GM04504 (cell line): Measurements from ENCODE around the gene SIK3.

Experiments
- DNase-seq: peaks from one replicate; pipeline ENCODE4 v3.0.0-alpha.2; 2012; ENCODE audit warnings: low read depth

SIK3 gene

DNA sequence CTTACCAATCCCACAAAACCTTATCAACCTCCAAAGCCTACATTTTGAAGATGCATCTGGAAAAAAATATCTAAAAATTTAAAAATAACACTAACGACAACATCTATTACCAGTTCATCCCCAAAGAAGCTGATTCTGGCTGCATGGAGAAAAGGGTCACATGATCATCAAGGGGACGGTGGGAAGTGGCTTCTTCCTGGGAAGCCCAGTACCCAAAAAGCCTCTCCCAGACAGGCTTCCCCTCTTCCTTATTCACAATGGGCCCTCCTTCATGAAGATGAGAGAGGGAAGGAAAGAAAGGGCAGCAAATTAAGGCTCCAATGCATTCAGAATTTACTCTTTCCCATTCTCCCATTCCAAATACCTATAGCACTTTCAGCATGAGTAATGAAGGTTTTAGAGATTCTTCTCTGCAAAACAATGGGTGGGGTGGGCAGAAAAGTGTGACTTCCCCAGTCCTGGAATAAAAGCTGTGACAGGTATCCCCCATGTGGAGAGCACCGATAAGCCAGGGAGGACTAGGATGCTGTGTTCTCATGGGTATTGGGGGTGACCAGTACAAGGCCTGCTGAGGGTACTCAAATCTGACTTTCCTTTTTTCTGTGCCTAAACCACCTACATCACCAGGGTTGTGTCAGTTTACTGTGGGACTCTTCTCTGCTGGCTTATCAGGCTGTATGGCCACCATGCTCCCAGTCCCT lies 88.2 kb downstream of the SIK3 start:
- no peak for DNase-seq

DNA sequence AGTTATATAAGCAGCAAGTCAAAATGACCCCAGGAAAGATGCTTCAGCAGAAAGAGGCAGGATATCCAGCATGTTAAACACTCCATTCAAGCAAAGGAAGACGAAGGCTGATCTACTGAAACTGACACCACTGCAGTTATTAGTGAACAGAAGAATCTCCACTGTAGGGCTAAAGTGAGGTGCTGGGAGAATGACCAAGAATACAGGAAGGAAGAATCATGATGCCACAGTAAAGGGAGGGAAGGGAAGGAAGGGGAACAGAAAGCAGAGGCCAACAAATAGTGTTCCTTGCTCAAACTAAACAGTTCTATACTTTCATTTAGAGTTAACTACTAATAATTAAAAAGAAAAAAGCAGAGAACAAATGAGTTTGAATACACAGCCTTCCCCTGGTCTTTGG lies 92.5 kb downstream of the SIK3 start:
- DNase-seq: no peak

GRCh38 chr11:117002639-117003299 lies 95.5 kb downstream of the SIK3 start:
- DNase-seq: no peak

- no peak for DNase-seq
Observed at GRCh38 chr11:117000014-117000737, 98.1 kb downstream of the SIK3 start.

DNA sequence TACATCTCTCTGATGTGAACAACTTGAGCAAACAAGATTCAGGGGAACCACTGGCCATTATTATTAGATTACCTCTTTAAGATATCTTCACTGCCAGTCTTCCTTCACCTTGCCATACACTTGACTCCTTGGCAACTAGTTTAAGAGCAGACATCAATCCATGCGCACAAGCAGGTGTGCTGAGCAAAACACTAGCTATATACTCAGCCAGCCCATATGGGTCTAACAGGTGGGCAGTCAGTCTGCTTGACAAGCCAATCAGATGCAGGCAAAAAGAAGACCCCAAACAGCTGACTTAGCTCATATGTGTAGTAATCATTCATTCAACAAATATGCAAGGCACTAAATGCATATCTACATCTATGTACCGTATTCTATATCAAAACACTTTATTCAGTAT lies 101.2 kb downstream of the SIK3 start:
- DNase-seq: no peak

DNA sequence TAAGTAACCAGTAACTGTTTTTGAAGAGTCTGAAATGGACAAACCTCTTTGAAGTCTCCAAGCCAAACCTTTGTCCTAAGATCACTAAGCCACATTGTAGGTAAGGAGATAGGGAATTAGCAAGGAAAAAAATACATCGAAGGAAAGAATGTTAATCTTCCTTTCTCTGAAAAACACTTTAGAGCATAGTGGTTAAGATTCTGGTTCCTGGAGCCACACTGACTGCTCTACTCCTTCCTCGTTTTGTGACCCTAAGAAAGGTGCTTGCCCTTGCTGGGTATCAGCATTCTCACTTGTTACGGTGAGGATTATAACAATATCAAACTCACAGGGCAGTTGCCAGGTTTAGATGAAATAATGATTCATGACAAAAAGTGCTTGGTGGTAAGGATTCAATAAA lies 104.0 kb downstream of the SIK3 start:
- DNase-seq: no peak

DNA sequence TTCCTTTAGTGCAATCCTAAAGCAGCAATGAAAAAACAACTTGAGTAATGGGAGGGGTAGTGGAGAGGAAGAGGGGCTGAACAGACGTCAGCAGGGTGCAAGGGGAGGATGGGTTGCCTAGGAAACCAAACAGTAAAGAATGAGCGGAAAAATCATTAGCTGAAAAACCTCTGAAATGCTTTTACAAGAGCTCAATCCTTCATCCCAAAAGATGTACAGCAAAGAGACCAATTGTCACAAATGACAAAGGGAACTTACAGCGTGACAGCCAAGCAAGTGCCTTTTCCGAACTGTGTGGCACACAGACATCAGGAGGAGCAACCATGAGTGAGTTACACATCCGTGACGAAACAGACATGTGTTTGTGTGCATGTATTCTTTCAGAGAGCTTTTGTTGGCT lies 104.6 kb downstream of the SIK3 start:
- no peak for DNase-seq

DNA sequence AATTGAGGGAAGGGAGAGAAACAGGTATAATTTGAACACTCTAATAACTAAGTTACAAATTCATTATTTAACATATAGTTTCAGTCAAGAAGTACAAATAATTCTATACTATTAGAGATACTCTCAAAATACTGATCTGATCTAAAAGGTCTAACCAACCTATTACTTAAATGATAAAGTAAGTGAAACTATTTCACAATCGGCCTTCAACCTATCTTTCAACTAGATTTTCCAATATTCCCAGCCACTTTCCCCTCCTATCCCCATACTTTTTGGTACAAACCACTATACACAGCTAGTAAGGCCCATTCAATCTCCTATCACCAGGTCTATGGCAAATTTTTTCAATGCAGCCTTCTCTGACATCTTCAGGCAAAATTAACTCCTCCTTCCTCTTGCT lies 106.7 kb downstream of the SIK3 start:
- no peak for DNase-seq

GRCh38 chr11:116990811-116991210 lies 107.4 kb downstream of the SIK3 start:
- no peak for DNase-seq

DNA sequence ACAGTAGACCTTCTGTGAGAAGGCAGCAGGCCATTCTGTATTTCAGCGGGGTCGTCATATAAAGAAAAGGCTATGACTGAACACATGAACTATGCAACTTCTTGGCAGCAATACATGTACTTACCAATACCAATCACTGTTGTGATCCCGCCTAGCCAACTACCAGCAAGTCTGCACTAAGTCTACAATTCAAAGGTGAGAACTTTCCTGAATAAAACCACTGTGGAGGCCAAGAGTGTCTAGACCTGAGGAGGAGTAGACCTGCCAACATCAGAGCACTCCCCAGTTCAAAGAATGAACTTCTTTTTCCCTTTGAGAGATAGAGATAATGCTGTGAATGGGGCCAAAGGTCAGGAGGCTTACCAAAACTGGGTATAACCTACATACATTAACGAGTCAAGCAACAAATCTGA lies 108.2 kb downstream of the SIK3 start:
- no peak for DNase-seq

DNA sequence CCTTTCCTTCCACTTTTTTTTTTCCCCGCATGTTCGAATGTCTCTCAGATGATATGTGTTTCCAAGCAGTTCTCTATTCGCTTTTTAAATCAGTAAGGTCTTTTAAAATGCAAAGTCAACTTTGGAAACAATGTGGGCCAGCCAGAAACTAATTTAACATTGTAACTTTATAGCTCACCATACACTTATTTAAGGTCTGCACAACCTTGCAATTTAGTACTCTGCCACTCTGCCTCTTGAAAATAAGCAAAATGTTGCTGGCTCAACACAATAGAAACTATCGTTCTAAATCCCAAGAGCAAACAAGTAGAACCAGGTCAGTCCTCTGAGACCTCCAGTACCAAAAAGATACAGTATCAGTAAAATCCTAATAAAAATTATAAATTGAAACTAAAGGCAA lies 109.0 kb downstream of the SIK3 start:
- no peak for DNase-seq

DNA sequence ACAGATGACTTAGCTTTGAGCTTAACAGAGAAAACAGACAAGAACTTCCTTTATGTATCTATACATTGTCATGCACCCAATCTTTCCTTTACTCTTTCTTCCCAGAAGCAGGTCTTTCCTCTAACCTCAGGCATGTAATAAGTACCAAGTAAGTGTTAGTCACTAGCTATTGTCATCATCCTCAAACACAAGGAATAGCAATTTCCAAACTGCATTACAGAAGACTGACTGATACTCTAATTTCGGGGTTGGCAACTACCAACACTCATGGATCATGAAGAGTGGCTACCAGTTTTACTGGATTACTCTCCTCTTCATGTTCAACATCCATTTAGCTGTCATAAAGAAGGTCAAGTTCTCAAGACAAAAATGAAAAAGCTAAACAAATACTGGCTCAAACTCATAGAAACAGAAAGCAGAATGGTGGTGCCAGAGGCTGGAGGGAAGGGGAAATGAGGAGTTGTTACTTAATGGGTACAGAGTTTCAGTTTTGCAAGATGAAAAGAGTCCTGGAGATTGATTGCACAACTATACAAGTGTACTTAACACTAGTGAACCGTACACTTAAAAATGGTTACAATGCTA lies 111.6 kb downstream of the SIK3 start:
- DNase-seq: peak; percentile 57

- DNase-seq: peak; percentile 92
Observed at GRCh38 chr11:116984589-116984988, 113.6 kb downstream of the SIK3 start.

- no peak for DNase-seq
Observed at GRCh38 chr11:116984186-116984585, 114.0 kb downstream of the SIK3 start.

- no peak for DNase-seq
Observed at GRCh38 chr11:116981266-116981885, 116.9 kb downstream of the SIK3 start.

DNA sequence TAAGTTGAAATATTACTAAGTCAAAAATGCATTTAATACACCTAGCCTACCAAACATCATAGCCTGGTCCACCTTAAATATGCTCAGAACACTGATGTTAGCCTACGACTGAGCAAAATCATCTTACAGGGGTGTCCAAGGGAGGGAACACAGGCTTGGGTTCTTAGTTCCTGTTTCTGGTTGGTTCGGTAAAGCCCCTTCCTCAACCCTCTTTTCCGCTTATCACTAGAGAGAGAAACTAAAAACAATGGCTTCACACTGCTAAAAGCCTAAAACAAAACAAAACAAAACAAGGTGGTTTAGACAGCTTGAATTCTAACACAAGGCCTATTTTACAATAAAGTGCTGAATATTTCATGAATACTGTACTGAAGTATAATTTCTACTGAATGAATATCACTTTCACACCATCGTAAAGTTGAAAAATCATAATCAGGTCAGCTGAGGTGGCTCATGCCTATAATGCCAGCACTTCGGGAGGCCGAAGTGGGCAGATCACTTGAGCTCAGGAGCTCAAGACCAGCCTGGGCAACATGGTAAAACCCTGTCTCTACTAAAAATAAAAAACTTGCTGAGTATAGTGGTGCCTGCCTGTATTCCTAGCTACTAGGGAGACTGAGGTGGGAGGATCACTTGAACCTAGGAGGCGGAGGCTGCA lies 118.0 kb downstream of the SIK3 start:
- DNase-seq: no peak

GRCh38 chr11:116976941-116977570 lies 121.2 kb downstream of the SIK3 start:
- DNase-seq: no peak

DNA sequence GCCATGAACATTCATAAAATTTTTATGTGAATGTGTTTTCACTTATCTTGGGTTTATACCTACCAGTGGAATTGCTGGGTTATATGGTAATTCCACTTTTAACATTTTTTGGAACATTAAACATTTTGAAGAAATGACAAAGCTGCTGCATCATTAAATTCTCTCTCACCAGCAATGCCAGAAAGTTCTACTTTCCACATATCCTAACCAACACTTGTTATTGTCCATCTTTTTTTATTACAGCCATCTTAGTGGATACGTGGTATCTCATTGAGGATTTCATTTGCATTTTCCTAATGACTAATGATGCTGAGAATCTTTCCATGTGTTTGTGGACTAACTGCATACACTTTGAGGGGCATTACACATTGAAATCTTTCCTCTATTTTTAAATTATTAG lies 122.6 kb downstream of the SIK3 start:
- no peak for DNase-seq

DNA sequence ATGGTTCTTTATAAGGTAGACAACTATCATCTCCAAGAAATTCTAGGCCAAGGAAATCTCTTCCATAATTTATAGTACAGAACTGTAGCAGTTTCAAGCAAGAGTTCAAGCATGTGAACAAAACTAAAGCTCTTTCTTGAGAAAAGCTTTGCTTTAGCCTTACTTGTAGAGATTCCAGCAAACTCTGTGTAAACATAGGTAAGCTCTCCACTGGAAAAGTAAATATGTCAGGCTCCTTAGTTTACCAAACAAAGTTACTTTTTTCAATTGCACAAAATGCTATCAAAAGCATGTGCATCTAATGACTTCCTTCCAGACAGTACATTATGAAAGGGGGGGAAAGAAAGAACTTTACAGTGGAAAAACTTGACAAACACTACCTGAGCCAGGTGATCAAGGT lies 125.0 kb downstream of the SIK3 start:
- DNase-seq: no peak

GRCh38 chr11:116972691-116973090 lies 125.5 kb downstream of the SIK3 start:
- no peak for DNase-seq

GRCh38 chr11:116970485-116971292 lies 127.5 kb downstream of the SIK3 start:
- DNase-seq: no peak
